GM19397 (cell line): Measurements from ENCODE around the gene STMP1.

Experiments
- ATAC-seq: cut with Tn5 transposase; IDR thresholded peaks from one replicate; pipeline ENCODE4 v1.9.1; 2021; ENCODE audit warnings: mild to moderate bottlenecking, moderate library complexity; ENCODE audit not compliant: unreplicated experiment

STMP1 gene

DNA sequence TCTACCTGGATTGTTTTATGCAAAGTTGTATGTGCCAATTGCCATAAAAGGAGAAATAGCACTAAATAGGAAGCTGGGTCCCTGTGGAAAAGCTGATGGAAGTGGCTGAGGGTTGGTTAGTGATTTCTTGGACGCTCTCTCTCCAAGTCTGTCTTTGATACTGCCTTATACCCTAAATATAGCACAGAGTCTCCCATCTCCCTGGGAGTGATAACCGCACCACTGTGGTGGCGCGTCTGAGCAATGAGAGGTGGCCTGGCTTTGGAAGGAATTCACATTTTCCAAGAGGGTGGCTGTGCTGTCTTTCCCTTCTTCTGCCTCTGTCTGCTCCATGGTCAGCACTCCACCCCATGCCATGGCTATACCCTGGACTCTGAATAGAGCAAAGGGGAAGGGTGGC, 31.2 kb downstream of the STMP1 start:
- no peak for ATAC-seq

DNA sequence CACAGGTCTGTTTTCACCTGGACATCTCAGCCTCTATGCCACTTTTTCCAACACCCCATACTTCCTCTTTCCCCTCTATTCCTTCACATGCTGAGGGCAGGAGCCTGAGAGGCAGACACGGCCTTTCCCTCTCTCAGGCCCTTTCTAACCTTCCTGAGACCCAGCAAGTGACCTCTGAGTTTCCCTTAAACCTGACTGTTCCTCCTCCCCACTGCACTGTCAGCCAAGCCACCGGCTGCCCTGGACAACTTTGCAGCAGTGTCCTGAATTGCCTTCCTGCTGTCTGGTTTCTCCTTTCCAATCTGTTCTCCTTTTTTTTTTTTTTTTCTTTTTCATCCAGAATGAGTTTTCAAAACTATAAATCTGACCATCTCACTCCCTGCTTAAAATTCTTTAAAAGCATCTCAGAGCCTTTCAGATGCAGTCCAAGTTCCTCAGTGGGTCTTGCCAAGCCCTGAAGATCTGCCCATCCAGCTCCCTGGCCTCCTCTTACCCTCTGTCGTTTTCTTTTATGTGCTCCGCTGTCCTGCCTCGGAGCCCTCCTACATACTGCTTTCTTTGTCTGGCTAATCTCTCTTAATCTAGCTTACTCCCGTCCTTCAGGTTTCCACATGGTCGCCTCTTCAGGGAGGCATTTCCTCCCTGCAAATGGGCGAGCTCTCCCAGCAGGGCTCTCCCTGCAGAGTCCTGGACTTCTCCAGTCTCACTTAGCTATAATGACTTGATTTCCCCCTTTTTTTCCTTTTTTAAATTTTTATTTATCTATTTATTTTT, 35.1 kb downstream of the STMP1 start:
- no peak for ATAC-seq

DNA sequence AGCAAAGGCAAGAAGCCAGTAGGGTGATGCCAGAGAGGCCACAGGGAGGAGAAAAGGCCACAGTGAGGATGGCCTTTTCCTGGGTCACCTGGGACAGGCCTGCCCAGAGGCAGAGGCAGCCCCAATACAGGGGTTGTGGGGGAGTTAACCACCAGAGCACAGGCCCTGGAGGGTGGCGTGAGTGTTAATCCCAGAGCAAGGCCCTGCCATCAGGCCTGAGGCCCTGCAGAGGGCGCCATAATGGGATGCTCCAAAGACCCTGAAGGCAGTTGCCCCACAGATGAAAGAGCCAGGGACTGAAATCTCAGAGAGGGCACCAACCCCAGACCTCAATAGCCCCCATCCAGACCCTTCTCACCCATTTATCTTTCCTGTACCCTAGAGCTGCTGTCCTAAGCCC, 41.8 kb downstream of the STMP1 start:
- ATAC-seq = no peak

DNA sequence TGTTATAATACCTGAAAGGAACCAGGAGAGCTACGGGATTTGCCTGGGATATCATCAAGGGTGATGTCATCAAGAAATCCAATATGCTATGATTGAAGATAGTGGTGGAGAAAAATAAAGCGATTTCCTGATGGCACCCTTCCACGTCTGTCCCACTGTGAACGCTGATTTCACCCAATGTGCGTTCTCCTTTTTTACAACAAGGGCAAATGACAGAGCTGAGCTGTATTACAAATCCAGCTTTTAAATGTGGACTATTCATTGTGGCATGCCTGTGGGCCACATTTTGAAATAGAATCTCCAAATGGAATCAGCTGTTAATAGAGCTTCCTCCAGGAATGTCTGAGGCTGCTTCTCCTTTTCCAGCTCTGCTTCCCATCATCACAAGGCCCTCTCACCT, 42.4 kb downstream of the STMP1 start:
- ATAC-seq = no peak

DNA sequence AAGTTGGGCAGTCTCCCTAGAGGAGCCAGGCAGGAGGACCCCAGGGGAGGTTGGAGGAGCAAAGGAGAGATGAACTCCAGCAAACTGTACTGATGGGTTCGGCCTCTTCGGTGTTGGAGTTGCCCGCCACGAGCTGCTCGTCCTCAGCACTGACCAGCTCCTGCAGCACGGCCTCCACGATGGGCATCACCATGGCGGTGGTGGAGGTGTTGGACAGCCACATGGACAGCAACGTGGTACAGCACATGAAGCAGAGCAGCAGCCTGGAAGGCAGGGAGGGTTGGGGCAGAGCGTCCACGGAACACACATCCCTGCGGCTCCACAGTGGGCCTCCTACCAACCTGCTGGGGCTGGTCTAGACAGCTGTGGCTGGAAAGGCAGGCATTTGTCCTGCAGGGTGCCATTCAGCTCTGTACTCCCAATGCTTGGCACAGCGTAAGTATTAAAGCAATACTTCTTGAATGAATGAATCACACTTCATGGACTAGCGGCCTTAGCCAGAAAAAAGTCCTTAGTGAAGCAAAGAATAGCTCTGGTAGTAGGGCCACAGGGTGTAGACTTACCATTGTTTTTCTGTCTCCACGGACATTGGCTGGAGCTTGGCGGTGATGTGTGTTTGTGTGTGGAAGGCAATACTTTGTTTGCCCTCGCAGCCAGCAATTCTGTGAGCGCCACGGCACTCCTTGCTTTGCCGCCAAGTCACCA, 43.9 kb downstream of the STMP1 start:
- no peak for ATAC-seq

DNA sequence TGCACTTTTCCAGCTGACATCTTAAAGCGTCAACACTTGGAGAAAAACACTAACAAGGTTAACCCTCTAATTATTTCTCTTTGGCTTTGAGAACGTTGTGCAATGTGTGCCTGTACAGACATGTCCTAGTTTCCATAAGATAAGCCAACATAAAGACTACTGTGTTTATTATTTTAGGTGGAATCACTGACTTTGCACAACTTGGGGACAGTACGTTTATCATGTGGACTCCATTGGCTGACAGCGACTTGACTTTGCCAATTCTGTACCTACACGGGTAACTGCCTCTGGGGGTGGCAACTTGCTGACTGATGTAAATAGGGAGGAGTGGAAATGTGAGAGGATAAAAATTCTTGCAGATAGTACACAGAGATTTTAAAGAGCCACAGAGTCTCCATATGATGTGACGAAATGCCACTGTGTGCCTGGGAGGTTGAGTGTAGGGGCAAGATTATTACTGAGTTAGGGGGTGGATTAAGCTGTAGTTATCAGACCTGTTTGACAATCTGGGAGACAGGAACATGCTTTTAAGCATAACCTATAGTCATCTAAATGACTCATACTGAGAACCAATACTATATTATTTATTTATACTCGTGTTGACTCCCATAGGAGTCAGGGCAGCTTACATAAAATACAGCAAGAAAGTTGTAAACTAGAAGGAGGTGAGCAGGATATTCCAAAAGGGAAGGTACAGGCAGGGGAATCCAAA, 44.7 kb downstream of the STMP1 start:
- ATAC-seq = no peak

DNA sequence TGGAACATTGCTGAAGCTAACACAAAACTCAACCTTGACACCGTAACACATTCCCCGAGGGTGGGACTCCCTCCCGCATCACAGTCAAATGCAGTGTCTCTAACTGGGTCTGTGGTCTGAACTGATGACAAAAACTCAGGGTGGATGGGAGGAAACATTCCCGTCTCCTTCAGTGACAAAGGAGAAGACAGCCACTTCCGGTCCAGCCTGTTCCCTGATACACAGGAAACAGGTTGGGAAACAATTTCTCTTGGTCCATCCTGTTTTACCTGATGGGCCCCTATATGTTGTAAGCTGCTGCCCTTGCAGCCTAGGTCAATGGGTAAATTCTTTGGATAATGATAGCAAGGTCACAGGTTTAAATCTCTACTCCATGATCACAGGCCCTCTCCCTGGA, 45.3 kb downstream of the STMP1 start:
- ATAC-seq = no peak

DNA sequence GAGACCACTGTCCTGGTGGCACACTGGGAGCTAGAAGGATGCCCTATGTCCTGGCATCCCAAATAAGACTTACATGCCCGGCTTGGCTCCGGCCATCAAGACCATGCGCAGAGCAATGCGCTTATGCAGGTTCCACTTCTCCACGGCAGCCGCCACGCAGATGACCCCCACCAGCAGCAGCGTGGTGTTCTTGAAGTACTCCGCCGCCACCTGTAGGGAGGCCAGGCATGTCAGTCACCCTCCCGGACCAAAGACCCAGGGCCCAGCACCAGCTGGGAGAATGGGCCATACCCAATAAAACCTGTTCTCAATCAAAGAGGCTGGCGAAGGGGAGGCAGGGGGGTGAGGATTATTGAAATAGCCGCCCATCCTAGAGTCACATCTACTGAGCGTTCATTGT, 45.7 kb downstream of the STMP1 start:
- ATAC-seq = no peak

DNA sequence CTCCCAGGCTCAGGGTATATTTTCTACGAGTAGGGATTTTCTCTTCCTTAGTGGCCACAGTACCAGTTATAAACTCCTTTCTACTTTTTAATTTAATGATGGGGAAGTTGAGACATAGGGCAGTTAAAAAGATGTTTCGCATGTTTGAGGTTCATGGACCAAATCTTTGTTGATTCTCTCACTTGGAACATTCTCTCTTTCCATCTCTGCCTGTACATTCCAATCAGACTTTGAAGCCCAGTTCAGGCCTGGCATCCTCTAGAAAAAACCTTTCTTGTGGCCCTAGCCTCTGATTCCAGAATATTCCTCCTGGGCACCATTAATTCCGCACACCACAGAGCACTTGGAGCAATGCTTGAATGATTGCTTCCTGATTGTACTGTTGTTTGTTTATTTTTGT, 47.2 kb downstream of the STMP1 start:
- ATAC-seq = no peak

DNA sequence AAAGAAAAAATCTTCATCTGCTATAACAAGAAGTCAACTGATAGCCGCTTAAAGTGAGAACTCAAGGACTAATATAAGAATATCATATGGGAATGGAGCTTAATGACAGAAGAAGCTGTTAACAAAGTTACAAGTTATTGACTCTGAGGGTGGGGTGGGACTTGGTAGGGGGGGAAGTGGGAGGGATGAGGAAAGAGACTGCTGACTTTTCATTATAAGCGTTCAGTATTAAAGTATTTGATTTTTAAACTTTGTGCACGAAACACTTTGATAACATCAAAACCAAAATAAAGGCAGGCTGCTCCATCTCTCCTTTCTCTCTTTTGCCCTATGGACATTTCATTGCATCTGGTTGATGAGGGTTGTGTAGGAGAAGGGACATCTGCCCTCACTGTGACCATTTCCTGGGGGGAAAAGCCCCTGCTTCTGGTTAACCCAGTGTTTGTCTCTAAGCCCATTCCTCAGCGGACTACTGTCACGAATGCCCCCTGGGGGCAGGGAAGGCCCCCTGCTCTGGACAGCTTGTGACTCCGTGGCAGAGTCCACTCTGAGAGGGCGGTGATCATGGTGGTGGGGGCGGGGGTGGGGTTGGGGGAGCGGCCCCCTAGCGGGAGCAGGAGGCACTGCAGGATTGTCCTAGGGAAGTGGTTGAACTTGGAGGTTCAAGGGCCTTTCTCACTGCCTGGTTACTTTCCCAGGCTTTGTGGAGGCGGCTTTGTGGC, 48.3 kb downstream of the STMP1 start:
- ATAC-seq = no peak

DNA sequence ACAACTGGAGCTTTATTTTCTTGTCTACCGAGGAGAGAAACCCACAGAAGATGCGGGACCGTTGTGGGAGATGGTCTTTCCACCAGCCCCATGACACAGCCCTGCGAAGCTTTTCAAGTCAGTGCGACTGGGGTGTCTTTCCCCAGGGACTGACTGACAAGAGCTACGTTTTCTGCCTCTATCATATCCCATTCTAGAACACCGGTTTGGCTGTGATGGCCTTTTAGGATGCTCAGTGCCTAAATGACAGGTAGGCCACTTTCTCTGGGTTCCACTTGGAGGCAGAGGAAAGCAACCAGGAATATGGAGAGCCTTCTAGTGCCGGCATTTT, 48.8 kb downstream of the STMP1 start:
- ATAC-seq = no peak

DNA sequence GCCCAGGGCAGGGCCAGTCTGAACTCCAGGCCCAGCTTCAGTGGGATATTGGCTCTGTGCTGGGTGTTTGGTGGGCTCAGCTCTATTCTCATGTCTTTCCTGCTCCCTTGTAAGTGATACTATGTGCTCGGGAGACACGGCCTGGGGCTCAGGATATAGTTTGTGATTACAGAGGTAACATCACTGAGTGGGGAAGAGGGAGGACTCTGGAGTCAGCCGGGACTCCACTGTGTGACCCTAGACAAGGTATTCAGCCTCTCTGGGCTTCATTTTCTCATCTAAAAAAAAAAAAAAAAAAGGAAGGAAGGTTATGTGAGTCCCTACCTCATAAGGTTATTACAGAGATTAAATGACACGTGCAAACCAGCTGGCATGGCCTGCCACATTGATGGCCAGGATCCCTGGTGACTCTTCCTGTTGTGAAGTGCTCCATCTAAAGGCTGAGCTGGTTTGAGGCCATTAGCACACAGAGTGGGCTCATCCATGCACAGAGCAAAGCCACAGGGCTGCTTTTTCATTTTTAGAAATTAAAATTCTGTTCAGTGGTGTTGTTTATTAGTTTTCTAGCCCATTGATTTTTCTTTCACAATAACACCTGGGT, 50.0 kb downstream of the STMP1 start:
- no peak for ATAC-seq

DNA sequence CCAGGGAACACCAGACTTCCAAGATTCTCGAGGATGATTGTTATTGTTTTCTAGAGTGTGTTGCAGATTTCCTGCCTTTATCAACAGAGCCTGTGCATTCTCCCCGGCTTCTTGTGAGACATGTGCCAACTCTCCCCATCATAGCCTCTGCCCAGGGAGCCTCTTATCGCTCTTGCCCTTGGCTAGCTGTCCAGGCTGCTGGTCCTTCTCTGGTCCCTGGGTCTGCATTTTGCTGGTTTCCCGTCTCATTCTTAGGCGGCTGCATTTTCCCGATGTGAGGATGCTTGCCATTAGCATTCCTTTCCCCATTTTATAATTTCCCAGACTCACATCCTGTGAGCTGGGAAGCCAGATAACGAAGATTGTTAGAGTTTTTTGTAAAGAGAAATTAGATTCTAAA, 50.5 kb downstream of the STMP1 start:
- ATAC-seq = no peak

DNA sequence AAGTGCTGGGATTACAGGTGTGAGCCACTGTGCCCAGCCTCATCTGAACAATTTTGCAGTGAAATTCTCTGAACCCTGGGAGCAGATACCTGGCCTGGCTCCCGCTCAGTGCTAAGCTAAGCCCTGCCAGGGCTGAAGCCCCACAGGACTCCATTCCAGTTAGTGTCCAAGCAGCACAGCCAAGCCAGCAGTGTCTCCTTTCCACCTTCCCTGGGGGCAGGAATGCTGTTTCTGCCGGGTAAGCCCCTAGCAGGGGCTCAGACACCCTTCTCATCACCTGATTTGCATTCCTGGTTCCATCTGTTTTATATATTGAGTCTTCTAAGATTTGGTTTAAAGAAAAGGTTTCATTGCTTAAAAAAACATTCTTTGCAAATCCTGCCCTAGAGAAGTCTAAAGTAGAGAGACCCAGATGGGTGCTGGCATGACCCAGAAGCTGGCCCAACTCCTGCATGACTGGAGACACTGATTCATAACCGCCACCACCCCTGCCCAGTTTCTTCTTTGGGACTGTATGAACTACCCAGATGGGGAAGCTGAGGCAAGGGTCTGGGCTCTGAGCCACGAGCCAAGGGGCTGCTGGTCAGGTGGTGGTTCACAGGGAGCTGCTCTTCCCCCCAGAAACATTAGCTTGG, 51.6 kb downstream of the STMP1 start:
- ATAC-seq = no peak

DNA sequence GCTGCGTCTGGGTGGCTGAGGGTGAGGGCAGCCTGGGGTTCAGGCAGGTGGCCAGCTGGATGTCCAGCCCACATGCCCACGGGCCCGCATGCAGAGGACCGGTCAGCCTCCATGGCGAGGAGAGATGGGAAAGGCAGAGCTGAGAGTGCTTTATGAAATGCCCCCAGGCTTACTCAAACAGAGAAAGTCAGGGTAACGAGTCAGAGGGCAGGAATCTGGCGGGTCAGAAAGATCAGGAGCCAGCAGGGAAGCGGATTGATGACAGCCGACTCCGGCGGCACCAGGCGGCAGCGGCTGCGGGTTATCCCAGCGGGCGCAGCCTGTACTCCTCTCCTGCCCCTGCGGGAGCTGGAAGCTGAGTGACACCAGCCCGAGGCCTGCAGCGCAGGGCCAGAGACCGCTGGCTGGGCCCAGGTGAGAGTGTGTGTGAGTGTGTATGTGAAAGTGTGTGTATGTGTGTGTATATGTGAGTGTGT, 52.3 kb downstream of the STMP1 start:
- no peak for ATAC-seq

DNA sequence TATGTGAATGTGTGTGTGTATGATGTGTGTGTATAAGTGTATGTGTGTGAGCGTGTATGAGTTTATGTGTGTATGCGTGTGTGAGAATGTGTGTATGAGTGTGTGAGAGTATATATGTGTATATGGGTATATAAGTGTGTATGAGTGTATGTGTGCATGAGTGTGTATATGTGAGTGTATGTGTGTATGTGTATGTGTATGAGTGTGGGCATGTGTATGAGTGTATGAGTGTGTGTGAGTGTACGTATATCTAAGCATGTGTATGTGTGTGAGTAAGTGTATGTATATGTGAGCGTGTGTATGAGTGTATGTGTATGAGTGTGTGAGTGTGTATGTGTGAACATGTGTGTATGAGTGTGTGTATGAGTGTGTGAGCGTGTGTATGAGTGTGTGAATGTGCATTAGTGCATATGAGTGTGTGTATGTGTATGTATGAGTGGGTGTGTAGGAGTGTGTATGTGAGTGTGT, 52.8 kb downstream of the STMP1 start:
- no peak for ATAC-seq

DNA sequence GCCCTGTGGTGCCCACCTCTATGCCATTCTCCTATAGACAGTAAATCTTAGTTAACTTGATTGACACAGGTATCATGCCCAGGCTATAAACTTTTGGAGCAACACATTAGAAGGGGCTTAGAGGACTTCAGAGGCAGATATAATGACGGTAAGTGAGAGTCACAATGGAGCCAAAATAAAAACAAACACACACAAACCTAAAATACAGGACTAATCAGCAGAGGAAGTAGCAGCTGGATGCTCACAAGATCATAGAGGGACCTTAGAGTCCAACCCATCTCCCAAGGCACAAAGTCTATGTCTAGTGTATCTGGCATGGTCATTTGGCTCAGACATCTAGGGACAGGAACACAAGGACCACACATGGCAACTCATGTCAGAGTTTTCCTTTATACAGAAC, 53.4 kb downstream of the STMP1 start:
- no peak for ATAC-seq

DNA sequence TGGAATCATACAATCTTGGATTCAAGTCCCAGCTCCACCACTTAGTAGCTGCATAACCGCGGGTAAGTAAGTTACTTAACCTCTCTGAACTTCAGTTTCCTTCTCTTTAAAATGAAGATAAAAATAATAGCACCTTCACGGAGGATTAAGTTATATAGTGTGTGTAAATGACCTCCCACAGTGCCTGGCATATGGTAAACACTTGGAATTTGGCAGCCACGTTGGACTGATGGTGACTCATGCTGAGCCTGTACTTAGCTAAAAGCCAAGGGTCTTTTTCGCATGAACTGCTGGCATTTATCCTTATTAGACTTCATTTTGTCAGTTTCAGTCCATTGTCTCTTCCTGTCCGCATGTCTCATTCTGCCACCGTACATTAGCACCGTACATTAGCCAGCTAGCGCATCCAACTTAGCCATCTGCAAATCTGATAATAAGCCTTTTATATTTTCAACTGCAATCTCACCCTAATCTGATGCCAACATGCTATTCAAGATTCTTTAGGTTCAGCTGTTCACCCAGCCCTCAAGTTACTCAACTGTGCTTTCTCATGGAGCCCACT, 54.4 kb downstream of the STMP1 start:
- ATAC-seq = no peak

DNA sequence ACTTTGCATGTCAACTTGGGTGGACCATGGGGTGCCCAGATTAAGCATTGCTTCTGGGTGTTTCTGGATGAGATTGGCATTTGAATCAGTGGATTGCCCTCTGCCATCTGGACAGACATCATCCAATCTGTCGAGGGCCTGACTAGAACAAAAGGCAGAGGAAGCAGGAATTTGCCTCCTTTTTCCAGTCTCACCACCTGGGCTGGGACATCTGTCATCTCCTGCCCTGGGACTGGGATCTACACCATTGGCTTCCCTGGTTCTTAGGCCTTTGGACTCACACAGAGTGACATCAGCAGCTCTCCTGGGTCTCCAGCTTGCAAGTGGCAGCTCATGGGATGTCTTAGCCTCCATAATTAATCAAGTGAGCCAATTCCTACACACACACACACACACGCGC, 55.4 kb downstream of the STMP1 start:
- ATAC-seq = no peak

DNA sequence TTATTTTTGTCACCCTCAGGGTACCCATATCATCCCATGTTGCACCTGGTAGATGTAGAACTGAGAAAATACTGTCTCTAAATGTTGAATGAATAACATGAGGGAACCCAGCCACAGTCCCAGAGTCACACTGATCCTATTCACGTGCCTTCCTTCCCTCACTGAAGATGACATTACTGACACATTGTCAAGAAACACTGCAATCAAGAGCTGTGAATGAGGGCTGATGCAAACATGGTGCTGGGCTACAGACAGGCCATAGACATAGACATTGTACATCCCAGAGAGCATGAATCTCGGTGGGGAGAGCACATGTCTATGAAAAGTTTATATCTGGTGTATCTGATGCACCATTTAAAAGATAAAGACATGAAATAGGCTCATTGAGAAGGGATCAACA, 55.9 kb downstream of the STMP1 start:
- ATAC-seq = no peak
